HepG2 (cell line): Measurements from ENCODE around the gene SEC31A. TPM values are rescaled to one million over a fixed set of nuclear protein-coding genes. Genes with fewer than 3 reads are reported as not detected.

Source experiments
- ATAC-seq: fragments of 200-7000 bp; cut with Tn5 transposase; 3 replicates; pipeline ENCODE4 v1.9.1; 2020; ENCODE audit warnings: mild to moderate bottlenecking, moderate library complexity
- BruUV-seq: library from RNA; stranded (reverse); fragments of 400-500 nt; replicated peaks from 2 replicates; lab custom pipeline; 2021; lab: Mats Ljungman, UMichigan
- CTCF ChIA-PET: fragments of 300-600 bp; formaldehyde crosslinking; extraction: SDS; loops from one replicate; lab custom pipeline; 2021; ENCODE audit warnings: low total read pairs, inconsistent platforms, low intra/inter-chr PET ratio; lab: Yijun Ruan, JAX
- POLR2A ChIA-PET: fragments of 350-600 bp; sonication (Branson Sonifier 250); formaldehyde crosslinking; loops from one replicate; lab custom pipeline; 2020; ENCODE audit warnings: antibody characterized with exemption, inconsistent platforms; lab: Yijun Ruan, JAX
- DNase-seq: peaks from one replicate; pipeline ENCODE4 v3.0.0-alpha.2; 2015; ENCODE audit warnings: low spot score
- FAIRE-seq: peaks from 3 replicates; lab custom pipeline; 2011; peaks lifted over from hg19 to GRCh38; lab: Jason Lieb, UNC
- H2AFZ ChIP-seq: one replicate; pipeline ENCODE4 v1.6.1; 2011; ENCODE audit warnings: low read length, inconsistent platforms
- H3K27ac ChIP-seq: fragments of 300-600 bp; 3 replicates; pipeline ENCODE4 v1.8.0; 2011; ENCODE audit warnings: mixed run types, mild to moderate bottlenecking, mixed read lengths, low read length, inconsistent platforms; ENCODE audit not compliant: insufficient read depth; ENCODE audit errors: extremely low read length
- H3K27me3 ChIP-seq, 2 experiments: fragments of 200-600 bp in 1 of 2; 2 replicates in 1 of 2; 3 replicates in 1 of 2; pipeline versions ENCODE4 v1.6.0 to v1.8.0; 2011; ENCODE audit warnings: low read length in 2 of 2, mild to moderate bottlenecking in 2 of 2, moderate library complexity in 2 of 2, inconsistent platforms in 1 of 2; ENCODE audit not compliant: insufficient read depth in 2 of 2, control insufficient read depth in 1 of 2
- H3K36me3 ChIP-seq, 2 experiments: fragments of 200-600 bp in 1 of 2; replicated peaks in 1 of 2; 2 replicates in 1 of 2; 3 replicates in 1 of 2; pipeline versions ENCODE4 v1.5.1 to v1.8.0; 2011; ENCODE audit warnings: low read length in 2 of 2, inconsistent platforms in 1 of 2; ENCODE audit not compliant: insufficient read depth in 2 of 2, control insufficient read depth in 1 of 2
- H3K4me1 ChIP-seq: 2 replicates; pipeline ENCODE4 v1.5.1; 2012; ENCODE audit warnings: low read length, inconsistent platforms; ENCODE audit not compliant: insufficient read depth
- H3K4me2 ChIP-seq: 2 replicates; pipeline ENCODE4 v1.6.0; 2011; ENCODE audit warnings: low read depth, low read length, inconsistent platforms
- H3K4me3 ChIP-seq, 3 experiments: fragments of 200-600 bp in 1 of 3; sonication (generic), shearing (Covaris generic) in 1 of 3; replicated peaks in 1 of 3; 2 replicates each; pipeline ENCODE4 v1.5.1; 2011 to 2016; ENCODE audit warnings: low read length in 3 of 3, inconsistent platforms in 2 of 3, low read depth in 2 of 3, mild to moderate bottlenecking in 2 of 3, control low read depth in 1 of 3, mixed read lengths in 1 of 3; ENCODE audit not compliant: insufficient read depth in 1 of 3
- H3K79me2 ChIP-seq: one replicate; pipeline ENCODE4 v1.6.1; 2011; ENCODE audit warnings: low read length, inconsistent platforms; ENCODE audit not compliant: insufficient read depth
- H3K9ac ChIP-seq: 2 replicates; pipeline ENCODE4 v1.6.0; 2011; ENCODE audit warnings: mild to moderate bottlenecking, low read depth, low read length, inconsistent platforms; ENCODE audit not compliant: insufficient read depth
- H3K9me3 ChIP-seq: 2 replicates; pipeline ENCODE4 v1.5.1; 2012; ENCODE audit warnings: mild to moderate bottlenecking, low read length
- H4K20me1 ChIP-seq: 2 replicates; pipeline ENCODE4 v1.6.0; 2011; ENCODE audit warnings: inconsistent platforms, mild to moderate bottlenecking, low read length, moderate library complexity; ENCODE audit not compliant: insufficient read depth
- AFF4 ChIP-seq: sonication (generic); formaldehyde crosslinking; IDR thresholded peaks from 2 replicates; pipeline ENCODE4 v1.4.0; 2020; ENCODE audit warnings: missing genetic modification reagents
- CC2D1A ChIP-seq: sonication (generic); formaldehyde crosslinking; IDR thresholded peaks from 2 replicates; pipeline ENCODE4 v1.8.1; 2023; ENCODE audit warnings: mild to moderate bottlenecking, missing genetic modification reagents
- MED13 ChIP-seq: sonication (generic); formaldehyde crosslinking; IDR thresholded peaks from 2 replicates; pipeline ENCODE4 v1.5.0; 2020; ENCODE audit warnings: missing genetic modification reagents
- MEIS1 ChIP-seq: sonication (generic); formaldehyde crosslinking; IDR thresholded peaks from 2 replicates; pipeline ENCODE4 v1.9.0; 2021; ENCODE audit warnings: mild to moderate bottlenecking, missing genetic modification reagents, moderate library complexity, borderline replicate concordance
- MYC ChIP-seq: sonication (generic); formaldehyde crosslinking; IDR thresholded peaks from 2 replicates; pipeline ENCODE4 v1.9.0; 2021; ENCODE audit warnings: missing genetic modification reagents, borderline replicate concordance
- MYPOP ChIP-seq: sonication (generic); formaldehyde crosslinking; IDR thresholded peaks from 2 replicates; pipeline ENCODE4 v1.8.1; 2023; ENCODE audit warnings: mild to moderate bottlenecking, moderate library complexity, missing genetic modification reagents
- NCOA2 ChIP-seq: sonication (generic); formaldehyde crosslinking; IDR thresholded peaks from 2 replicates; pipeline ENCODE4 v1.8.0; 2022; ENCODE audit warnings: inconsistent platforms
- PATZ1 ChIP-seq: sonication (generic); formaldehyde crosslinking; IDR thresholded peaks from 2 replicates; pipeline ENCODE4 v1.4.0; 2020; ENCODE audit warnings: missing genetic modification reagents
- SP140L ChIP-seq: sonication (generic); formaldehyde crosslinking; IDR thresholded peaks from 2 replicates; pipeline ENCODE4 v1.4.0; 2020; ENCODE audit warnings: missing genetic modification reagents, borderline replicate concordance
- TMF1 ChIP-seq: sonication (generic); formaldehyde crosslinking; IDR thresholded peaks from 2 replicates; pipeline ENCODE4 v1.8.1; 2022; ENCODE audit warnings: low read depth, missing genetic modification reagents
- ZBTB2 ChIP-seq: sonication (generic); formaldehyde crosslinking; IDR thresholded peaks from 2 replicates; pipeline ENCODE4 v1.8.0; 2022; ENCODE audit warnings: low read depth, missing genetic modification reagents
- ZBTB7A ChIP-seq: sonication (generic); formaldehyde crosslinking; IDR thresholded peaks from 2 replicates; pipeline ENCODE4 v1.8.0; 2022; ENCODE audit warnings: mild to moderate bottlenecking, missing genetic modification reagents
- ZFAT ChIP-seq: sonication (generic); formaldehyde crosslinking; conservative IDR thresholded peaks from 2 replicates; pipeline ENCODE4 v1.8.1; 2023; ENCODE audit warnings: missing genetic modification reagents, inconsistent platforms
- ZNF580 ChIP-seq: IDR thresholded peaks from 2 replicates; pipeline ENCODE4 v1.6.1; 2016; ENCODE audit warnings: low read depth, borderline replicate concordance
- ZNF703 ChIP-seq: sonication (generic); formaldehyde crosslinking; IDR thresholded peaks from 2 replicates; pipeline ENCODE4 v1.5.1; 2020; ENCODE audit warnings: missing genetic modification reagents, mild to moderate bottlenecking, moderate library complexity, borderline replicate concordance
- ZSCAN12 ChIP-seq: sonication (generic); formaldehyde crosslinking; IDR thresholded peaks from 2 replicates; pipeline ENCODE4 v1.9.0; 2021; ENCODE audit warnings: mild to moderate bottlenecking, missing genetic modification reagents
- WGBS: methylation state at CpG from one replicate; pipeline ENCODE4 v1.1.6; 2017; ENCODE audit warnings: low lambda C conversion rate; 5-methylcytosine and 5-hydroxymethylcytosine counted together
- in situ Hi-C: cut with HindIII; loops from 2 replicates; pipeline ENCODE4 v1.10.0; 2017; ENCODE audit warnings: low pct_unique_long_range_greater_than_20kb; ENCODE audit not compliant: extremely low pct_ligation_motif_present
- intact Hi-C: fragments of 100-400 bp; cut with micrococcal nuclease; formaldehyde crosslinking; loops from one replicate; pipeline ENCODE4 v1.10.0; 2022; ENCODE audit not compliant: unreplicated experiment
- polyA plus RNA-seq, 8 experiments: library from polyadenylated mRNA; depleted of rRNA in 3 of 8; stranded (reverse) in 7 of 8; unstranded in 1 of 8; fragments of >200 nt; fragmentation: Illumina TruSeq in 4 of 8; extraction: Trizol in 4 of 8; gene quantifications; 2 replicates each; pipeline versions ENCODE4 v1.2.1 to v1.2.3, GENCODE V29; 2011 to 2016; ENCODE audit warnings: low read depth in 4 of 8, missing spikeins in 1 of 8, mixed read lengths in 1 of 8; ENCODE audit not compliant: insufficient read depth in 1 of 8
- total RNA-seq, 5 experiments: library from RNA; depleted of rRNA; stranded (reverse); fragments of >200 nt; fragmentation: Illumina TruSeq; extraction: Trizol; gene quantifications; 2 replicates each; pipeline ENCODE4 v1.2.3, GENCODE V29; 2016; ENCODE audit warnings: low read depth in 1 of 5

SEC31A gene
- total and polyA plus RNA-seq, 2 of the 13 experiments (the other 11 are each of a cell fraction or from before 2014, with no cell fraction given): 231 to 435 TPM

GRCh38 chr4:82809619-82810018, 81.3 kb downstream of the SEC31A start (continued):
- TF ChIP-seq AFF4 (no peak), TMF1 (no peak), MED13 (CRISPR knock-in tag) (no peak), SP140L (CRISPR knock-in tag) (no peak), ZSCAN12 (CRISPR knock-in tag) (no peak), MYC (CRISPR knock-in tag) (no peak), CC2D1A (no peak), NCOA2 (CRISPR knock-in tag) (no peak), ZBTB2 (CRISPR knock-in tag) (no peak)

- no peaks in the 10 kb centered on the region for H4K20me1 ChIP-seq
- H3K36me3 ChIP-seq: no peaks in the 10 kb centered on the region
- FAIRE-seq (no peak), ATAC-seq (no peak), DNase-seq (no peak)
- H3K79me2 ChIP-seq: no peaks in the 10 kb centered on the region
- no peaks in the 10 kb centered on the region for H3K9me3 ChIP-seq
- no peak overlapping the region for H3K4me3 ChIP-seq
- POLR2A ChIA-PET: no interaction called here
- BruUV-seq: no TSS peak
- H3K27ac ChIP-seq: no peak overlapping the region
- H3K4me2 ChIP-seq: no peak overlapping the region
- 37% methylated on average over 4 of the region's 4 CpGs for WGBS
- in situ Hi-C loops (no loop called here), intact Hi-C loops (no loop called here)
- no peak overlapping the region for H2AFZ ChIP-seq
- H3K27me3 ChIP-seq: peaks cover 3 to 19% of the 10 kb centered on the region in 2 experiments
- H3K4me1 ChIP-seq: no peaks in the 10 kb centered on the region
- H3K9ac ChIP-seq: no peak overlapping the region
- CTCF ChIA-PET: no interaction called here
- TF ChIP-seq ZNF580 (CRISPR knock-in tag): no peak
- no peak for TF ChIP-seq MYPOP (CRISPR knock-in tag)
- TF ChIP-seq ZBTB7A (CRISPR knock-in tag): no peak
- TF ChIP-seq MEIS1 (CRISPR knock-in tag): no peak
- no peak for TF ChIP-seq PATZ1 (CRISPR knock-in tag)
- TF ChIP-seq ZFAT (CRISPR knock-in tag): no peak
- no peak for TF ChIP-seq ZNF703
Observed at GRCh38 chr4:82803746-82804145, 87.2 kb downstream of the SEC31A start.
